ENCODE measurements around the gene TOPORS.
"Not testable (repeated sequence)": the region's sequence is repeated elsewhere in the genome, so short reads cannot be mapped to it uniquely, and the experiment has no call there.

The TOPORS gene

GRCh38 chr9:32558408-32558934 lies 6.1 kb upstream of the TOPORS start:
- DNase-seq: no peak

DNA sequence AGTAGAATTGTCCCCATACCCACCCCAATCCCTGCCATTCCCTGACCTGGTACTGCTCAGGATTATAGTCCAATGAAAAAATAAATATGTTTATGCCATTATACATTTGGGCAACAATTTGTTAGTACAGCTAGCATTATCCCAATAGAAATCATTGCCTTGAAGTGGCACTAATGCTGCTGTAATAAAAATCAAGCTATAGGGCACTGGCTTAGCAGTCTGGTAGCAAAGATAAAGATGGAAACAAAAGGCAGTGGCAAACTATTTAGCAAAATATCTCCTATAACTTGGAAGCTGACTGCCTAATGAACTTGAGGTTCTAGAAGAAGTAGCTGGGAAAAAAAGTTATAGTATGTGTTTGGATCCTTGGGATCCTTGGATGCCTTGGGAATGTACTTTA lies 2.2 kb upstream of the TOPORS start:
- no peak for DNase-seq

GRCh38 chr9:32554107-32554506 lies 1.7 kb upstream of the TOPORS start:
- DNase-seq: no peak

DNA sequence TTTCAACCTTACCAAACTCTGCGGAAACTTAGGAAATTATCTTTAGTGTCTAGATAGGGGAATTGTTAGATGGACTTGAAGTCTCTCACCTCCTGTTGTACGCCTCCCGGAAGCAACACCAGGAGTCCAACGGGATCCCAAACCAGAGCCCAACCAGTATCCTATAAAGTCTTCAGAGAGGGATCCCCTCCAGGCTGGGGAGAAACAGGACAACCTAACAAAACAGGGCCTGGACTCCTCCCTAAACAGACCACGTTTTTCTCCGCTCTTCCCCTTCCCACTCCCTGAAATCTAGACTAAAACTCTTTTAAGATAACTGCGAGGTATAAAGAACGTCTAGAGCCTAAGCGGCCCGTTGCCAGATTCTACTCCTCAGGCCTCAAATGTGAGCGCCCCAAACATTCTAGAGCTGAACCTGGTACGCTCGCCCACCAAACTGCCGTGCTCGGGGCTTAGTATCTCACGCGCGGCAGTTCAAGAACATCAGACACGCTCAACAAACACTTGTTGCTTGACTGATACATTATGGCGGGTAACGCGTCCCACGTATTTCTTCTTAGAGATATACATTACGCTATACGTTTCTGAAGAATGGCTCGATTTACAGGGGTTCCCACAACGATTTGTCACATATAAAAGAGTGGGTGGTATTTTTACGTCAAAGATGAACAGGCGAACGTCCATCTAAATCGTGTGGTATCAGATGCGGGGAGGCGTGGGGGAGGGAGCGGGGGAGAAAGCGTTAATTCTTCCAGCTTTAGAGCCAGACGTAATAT lies 922 bp downstream of the TOPORS start:
- DNase-seq: peak; percentile 68

GRCh38 chr9:32550562-32551275 lies 1.7 kb downstream of the TOPORS start:
- DNase-seq: peak; percentile 71

DNA sequence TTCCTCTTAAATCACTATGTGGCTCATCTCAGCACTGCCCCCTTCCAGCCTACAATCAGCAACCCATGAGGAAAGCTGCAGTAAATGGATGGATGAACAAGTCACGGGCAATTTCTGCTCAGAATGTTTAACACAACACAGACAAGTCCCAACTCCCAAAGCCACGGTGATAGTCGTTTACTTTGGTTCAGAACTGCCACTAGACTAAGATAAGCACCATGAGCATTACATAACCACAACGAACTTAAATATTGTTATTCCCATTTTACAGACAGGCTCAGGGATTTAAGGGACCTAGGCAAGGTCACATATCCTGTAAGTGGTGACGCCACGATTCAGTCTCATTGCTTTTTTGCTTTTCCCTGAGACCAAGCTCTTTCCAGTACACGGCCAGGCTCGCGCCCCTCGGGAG lies 2.2 kb downstream of the TOPORS start:
- DNase-seq: no peak

DNA sequence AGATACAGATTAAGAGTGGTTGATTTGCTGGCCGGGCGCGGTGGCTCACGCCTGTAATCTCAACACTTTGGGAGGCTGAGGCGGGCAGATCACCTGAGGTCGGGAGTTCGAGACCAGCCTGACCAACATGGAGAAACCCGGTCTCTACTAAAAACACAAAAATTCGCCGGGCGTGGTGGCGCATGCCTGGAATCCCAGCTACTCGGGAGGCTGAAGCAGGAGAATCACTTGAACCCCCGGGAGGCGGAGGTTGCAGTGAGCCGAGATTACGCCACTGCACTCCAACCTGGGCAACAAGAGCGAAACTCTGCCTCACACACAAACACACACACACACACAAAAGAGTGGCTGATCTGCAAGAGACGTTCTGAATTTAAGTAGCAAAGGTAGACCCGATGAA lies 4.2 kb downstream of the TOPORS start:
- not testable (repeated sequence) for DNase-seq

GRCh38 chr9:32545884-32546283 lies 6.5 kb downstream of the TOPORS start:
- DNase-seq: no peak

GRCh38 chr9:32543047-32543446 lies 9.3 kb downstream of the TOPORS start:
- no peak for DNase-seq

DNA sequence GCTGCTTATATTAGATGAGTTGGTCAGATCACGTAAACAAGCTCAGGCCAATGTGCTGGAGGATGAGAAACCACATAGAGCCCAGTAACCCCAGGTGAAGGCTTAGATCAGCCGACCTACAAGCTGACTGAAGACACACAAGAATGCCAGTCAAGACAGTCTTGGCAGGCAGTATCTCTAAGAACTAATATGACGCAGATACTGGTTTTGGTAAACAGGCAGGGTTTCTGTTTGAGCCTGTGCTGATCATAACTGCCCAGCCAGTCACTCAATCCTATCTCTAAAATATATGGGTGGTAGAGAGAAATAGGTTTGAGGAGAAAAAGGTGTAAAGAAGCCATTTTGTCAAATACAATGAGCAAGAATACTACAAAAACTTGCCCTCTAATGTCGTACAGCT lies 18.6 kb downstream of the TOPORS start:
- DNase-seq: no peak

DNA sequence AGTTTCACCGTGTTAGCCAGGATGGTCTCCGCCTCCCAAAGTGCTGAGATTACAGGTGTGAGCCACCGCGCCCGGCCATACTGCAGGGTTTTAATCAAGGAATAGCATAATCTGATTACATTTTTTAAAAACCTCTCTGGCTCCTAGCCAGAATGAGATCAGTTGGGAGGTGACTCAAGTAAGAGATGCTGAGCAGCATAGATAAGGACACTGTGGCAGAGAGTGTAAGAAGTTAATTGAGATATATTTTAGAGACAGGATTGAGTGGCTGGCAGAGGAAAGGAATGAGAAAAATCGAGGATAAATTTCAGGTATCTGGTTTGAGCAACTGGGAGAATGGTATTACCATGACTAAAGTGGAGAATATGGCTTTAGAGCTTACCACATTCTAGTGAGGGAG lies 19.1 kb downstream of the TOPORS start:
- DNase-seq: no peak

DNA sequence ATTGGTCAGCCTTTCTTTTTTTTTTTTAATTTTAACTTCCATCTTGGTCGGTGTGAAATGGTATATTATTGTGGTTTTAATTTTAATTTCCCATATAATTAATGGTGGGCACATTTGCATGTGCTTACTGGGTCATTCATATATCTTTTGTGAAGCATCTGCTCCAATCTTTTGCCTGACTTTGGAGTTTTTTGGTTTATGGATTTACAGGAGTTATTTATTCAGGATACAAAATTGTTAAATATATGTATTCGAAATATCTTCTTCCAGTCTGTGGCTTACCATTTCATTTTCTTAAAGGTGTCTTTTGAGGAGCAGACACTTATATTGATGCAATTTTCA lies 25.7 kb downstream of the TOPORS start:
- DNase-seq: no peak

- DNase-seq: peak; percentile 89
These were observed 26.2 kb downstream of the TOPORS start, which contains the start of gene RIGI for GRCh38 chr9:32526041-32526706. TSS of gene RIGI (minus strand) at chr9:32526196. CDS start at chr9:32526166, 30 bp downstream.

- no peak for DNase-seq
These were observed 26.7 kb downstream of the TOPORS start for GRCh38 chr9:32525709-32526030.

GRCh38 chr9:32524892-32525708 lies 27.3 kb downstream of the TOPORS start:
- DNase-seq: peak; percentile 51

DNA sequence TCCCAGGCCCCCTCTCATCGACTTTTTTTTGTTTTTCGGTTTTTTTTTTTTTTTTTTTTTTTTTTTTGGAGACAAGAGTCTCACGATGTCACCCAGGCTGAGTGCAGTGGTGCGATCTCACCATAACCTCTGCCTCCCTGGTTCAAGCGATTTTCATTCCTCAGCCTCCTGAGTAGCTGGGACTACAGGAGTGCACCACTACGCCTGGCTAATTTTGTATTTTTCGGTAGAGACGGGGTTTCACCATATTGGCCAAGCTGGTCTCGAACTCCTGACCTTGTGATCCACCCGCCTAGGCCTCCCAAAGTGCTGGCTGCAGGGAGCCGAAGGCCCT lies 27.9 kb downstream of the TOPORS start:
- DNase-seq: not testable (repeated sequence)

DNA sequence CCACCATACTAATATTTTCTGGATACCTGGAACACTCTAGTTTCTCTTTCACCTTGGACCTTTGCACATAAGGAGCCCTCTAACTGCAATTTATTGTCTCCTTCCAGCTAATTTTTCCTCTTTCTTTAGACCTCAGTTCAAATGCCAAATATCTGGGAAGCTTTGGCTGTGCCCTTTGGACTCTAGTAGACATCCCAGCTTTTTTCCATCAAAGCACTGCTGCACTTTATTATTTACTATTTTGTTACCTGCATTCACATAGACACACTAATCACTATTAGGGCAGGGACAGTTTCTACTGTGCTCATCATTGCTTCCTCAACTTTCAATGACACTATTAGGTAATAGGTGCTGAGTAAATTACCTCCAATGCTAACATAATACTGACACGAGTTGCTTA lies 28.5 kb downstream of the TOPORS start:
- DNase-seq: no peak

DNA sequence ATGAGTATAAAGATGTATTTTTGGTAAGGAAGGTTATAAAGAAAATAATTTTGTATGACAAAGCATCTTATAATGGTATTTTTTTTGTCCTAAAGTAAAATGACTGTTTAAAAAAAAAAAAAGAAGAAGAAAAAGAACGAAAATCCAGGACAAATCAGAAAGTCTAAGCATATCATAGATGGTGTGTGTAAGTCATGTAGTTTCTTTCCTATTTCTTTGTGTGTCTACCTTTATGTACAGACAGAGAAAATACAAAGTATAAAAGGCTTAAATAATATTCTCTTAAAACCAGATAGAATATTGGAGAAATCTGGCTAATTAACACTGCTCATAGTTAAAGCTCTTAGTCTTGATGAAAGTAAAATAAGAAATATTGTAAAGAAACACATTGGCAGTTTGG lies 34.1 kb downstream of the TOPORS start:
- no peak for DNase-seq

GRCh38 chr9:32516241-32516640 lies 36.1 kb downstream of the TOPORS start:
- no peak for DNase-seq

GRCh38 chr9:32508728-32509127 lies 43.7 kb downstream of the TOPORS start:
- peak; percentile 34 for DNase-seq

- no peak for DNase-seq
These were observed 49.4 kb downstream of the TOPORS start for GRCh38 chr9:32503008-32503407.

- DNase-seq: no peak
These were observed 49.9 kb downstream of the TOPORS start for GRCh38 chr9:32502464-32502863.

DNA sequence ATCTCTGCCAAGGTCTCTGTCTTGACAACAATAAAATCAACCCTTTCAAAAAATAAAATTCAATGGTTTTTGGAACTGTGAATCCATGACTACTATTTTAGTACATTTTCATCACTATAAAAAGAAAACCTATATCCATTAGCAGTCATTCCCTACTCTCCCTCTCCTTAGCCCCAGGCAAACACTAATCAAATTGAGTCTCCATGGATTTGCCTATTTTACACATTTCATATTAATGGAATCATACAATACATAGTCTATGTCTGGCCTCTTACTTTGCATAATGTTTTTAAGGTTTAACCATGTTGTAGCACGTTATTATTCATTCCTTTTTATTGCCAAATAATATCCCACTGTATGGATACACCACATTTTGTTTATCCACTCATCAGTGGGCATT lies 50.5 kb downstream of the TOPORS start:
- DNase-seq: no peak
